GM10266 (cell line): ENCODE results near the gene CPOX.
A peak's percentile ranks its signal among the peaks of the same experiment; 100 is the strongest.

Experiments
- DNase-seq: peaks from one replicate; pipeline ENCODE4 v3.0.0; 2012; ENCODE audit errors: extremely low spot score
- TF ChIP-seq, protein P1 (sequence below): IDR thresholded peaks from 2 replicates; pipeline ENCODE4 v1.5.1; 2012; ENCODE audit warnings: mild to moderate bottlenecking, low read depth; ENCODE audit not compliant: control insufficient read depth, insufficient read depth; ENCODE audit errors: missing control alignments

Gene CPOX

DNA sequence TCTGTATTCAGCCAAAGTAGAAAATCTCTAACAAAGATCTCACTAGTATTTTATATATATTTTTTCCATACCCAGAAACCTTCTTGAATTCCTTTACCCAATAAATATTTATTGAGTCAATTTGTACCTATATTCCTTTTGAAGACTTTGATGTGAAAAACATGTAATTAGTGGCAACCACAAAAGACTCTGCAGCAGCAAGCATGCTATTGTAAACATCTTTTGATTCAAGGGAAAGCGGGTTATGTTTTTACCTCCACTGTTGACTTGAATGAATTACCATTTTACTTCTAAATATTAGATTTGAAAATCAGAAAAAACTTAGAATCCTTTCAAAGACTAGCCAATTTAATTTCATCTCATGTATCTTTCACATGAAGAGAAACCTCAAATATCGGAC is 59.2 kb downstream of the CPOX start:
- TF ChIP-seq, protein P1, sequence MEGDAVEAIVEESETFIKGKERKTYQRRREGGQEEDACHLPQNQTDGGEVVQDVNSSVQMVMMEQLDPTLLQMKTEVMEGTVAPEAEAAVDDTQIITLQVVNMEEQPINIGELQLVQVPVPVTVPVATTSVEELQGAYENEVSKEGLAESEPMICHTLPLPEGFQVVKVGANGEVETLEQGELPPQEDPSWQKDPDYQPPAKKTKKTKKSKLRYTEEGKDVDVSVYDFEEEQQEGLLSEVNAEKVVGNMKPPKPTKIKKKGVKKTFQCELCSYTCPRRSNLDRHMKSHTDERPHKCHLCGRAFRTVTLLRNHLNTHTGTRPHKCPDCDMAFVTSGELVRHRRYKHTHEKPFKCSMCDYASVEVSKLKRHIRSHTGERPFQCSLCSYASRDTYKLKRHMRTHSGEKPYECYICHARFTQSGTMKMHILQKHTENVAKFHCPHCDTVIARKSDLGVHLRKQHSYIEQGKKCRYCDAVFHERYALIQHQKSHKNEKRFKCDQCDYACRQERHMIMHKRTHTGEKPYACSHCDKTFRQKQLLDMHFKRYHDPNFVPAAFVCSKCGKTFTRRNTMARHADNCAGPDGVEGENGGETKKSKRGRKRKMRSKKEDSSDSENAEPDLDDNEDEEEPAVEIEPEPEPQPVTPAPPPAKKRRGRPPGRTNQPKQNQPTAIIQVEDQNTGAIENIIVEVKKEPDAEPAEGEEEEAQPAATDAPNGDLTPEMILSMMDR, result no peak
- no peak for DNase-seq

DNA sequence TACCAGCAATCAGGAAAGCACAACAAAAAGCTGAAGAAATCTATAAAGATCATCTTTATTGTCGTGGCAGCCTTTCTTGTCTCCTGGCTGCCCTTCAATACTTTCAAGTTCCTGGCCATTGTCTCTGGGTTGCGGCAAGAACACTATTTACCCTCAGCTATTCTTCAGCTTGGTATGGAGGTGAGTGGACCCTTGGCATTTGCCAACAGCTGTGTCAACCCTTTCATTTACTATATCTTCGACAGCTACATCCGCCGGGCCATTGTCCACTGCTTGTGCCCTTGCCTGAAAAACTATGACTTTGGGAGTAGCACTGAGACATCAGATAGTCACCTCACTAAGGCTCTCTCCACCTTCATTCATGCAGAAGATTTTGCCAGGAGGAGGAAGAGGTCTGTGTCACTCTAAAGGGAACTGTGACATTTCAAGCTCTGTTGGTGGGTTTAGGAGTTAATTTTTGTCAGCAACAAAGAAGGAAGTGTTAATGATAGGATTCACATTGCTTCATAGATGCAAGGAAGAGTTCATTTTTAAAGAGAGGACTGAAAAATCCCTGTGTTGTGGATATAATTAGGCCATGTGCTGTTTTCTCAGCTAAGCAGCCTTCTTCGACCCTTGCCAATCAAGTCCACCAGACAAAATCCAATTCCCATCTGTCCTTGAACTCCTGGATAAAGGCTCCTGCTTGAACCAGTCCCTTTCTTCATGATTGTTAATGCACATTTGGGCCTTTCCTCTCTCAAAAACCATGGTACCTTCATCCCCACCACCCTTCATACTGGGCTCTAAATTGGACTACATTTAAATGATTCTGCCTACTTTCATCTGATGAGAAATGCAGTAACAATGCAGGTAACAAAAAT is 60.5 kb downstream of the CPOX start:
- TF ChIP-seq, protein P1, result no peak
- DNase-seq, result no peak

DNA sequence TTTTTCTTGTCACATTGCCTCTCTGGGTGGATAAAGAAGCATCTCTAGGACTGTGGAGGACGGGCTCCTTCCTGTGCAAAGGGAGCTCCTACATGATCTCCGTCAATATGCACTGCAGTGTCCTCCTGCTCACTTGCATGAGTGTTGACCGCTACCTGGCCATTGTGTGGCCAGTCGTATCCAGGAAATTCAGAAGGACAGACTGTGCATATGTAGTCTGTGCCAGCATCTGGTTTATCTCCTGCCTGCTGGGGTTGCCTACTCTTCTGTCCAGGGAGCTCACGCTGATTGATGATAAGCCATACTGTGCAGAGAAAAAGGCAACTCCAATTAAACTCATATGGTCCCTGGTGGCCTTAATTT is 61.2 kb downstream of the CPOX start:
- DNase-seq, result no peak
- TF ChIP-seq, protein P1, result no peak

DNA sequence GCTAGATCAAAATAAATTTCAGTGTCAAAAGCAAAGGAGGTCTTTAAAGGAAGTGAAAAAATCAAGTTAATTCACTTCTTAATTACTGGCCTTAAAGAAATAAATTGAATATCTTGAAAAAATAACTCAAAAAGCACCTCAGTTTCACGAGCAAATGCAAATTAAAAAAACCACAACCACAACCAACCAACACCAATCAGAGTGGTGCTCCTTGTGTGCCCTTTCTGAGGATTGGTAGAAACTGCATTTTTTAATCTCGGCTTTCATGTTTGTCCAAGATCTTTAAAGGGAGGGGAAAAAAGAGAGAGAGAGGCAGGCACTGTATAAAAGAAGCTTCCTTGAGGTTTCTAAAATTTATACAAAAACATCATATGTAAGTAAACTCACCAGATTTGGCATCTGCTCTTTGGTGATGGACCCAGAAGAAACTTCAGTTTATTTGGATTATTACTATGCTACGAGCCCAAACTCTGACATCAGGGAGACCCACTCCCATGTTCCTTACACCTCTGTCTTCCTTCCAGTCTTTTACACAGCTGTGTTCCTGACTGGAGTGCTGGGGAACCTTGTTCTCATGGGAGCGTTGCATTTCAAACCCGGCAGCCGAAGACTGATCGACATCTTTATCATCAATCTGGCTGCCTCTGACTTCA is 61.7 kb downstream of the CPOX start, which contains the start of gene GPR15:
Gene GPR15, plus strand, starts transcription at position 357 of the 653 bp plus-strand sequence. Its CDS starts 56 bp downstream, at position 413.
- peak; percentile 42 for DNase-seq
- TF ChIP-seq, protein P1, result no peak

DNA sequence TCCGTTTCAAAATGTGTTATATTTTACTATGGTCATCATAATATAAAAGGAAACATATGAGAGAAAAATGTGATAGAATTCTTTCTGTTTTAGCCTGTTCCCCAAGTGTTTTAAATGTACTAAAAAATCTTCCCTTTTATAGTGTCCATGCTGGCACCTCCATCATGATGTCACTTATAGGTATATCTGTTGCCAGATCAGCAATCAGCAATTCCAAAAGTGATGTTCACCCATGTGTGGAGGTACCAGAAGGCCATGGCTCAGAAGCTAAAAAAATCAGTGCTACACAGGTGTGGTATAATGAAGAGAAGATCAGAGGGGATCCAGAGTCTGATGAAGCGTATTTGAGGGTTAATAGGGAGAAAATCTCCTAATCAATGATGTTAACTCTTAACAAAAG is 62.7 kb downstream of the CPOX start:
- no peak for DNase-seq
- TF ChIP-seq, protein P1, result no peak

DNA sequence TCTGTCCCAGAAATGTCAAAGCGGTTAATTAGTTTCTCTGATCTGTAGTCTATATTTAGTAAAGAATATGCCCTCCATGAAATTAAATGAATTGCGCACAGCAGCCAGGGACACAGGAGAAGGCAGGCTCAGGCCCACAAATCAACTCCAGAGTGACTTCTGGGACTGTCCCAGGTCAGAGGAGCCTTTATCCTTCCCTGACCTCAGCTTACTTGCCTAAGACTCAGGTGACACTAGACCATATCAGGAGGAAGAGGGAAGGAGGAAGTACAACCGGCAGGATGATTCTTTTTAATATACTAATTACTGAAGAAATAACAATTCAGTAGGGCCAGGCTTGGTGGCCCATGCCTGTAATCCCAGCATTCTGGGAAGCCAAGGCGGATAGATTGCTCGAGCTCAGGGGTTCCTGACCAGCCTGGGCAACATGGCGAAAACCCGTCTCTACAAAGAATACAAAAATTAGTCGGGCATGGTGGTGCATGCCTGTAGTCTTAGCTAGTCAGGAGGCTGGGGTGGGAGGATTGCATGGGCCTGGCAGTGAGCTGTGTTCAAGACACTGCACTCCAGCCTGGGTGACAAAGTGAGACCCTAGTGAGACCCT is 63.5 kb downstream of the CPOX start:
- TF ChIP-seq, protein P1, result no peak
- DNase-seq, result no peak
